Sigmoid colon (tissue), 4 donors: ENCODE results near the gene ANKHD1.

ENCODE experiments used
- EP300 ChIP-seq, 4 donors: sonication (generic); formaldehyde crosslinking; IDR thresholded peaks; one replicate each; pipeline ENCODE4 v1.6.1; 2017; ENCODE audit warnings: antibody characterized with exemption in 4 of 4
- POLR2AphosphoS5 ChIP-seq, 4 donors: sonication (generic); formaldehyde crosslinking; IDR thresholded peaks; one replicate each; pipeline ENCODE4 v1.6.1; 2017; ENCODE audit warnings: antibody characterized with exemption in 4 of 4
- TF ChIP-seq, protein P1 (sequence below), 4 experiments: fragments of 450-650 bp in 3 of 4; fragments of 200-600 bp in 1 of 4; IDR thresholded peaks; one replicate each; pipeline ENCODE4 v1.5.1; 2016 to 2019; ENCODE audit warnings: antibody characterized with exemption in 4 of 4, mild to moderate bottlenecking in 3 of 4, moderate library complexity in 2 of 4

DNA sequence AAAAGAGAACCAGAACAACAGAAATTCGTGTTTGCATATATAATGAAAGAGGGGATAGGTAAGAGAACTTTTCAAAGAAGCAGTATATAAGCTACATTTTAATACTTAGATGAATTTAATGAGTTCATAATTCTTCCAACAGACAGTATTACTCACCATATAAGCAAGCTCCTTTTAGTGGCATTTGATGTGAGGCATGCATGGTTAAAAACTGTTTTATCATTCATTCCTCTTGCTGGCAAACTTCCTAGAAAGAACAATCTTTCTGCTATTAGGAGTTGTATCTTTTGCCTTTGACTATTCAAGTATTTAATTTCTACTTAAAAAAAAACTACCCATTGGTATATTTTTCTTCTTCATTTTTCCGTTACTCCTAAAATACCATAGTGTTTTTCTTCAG, 80.1 kb downstream of the ANKHD1 start:
- TF ChIP-seq, protein P1, sequence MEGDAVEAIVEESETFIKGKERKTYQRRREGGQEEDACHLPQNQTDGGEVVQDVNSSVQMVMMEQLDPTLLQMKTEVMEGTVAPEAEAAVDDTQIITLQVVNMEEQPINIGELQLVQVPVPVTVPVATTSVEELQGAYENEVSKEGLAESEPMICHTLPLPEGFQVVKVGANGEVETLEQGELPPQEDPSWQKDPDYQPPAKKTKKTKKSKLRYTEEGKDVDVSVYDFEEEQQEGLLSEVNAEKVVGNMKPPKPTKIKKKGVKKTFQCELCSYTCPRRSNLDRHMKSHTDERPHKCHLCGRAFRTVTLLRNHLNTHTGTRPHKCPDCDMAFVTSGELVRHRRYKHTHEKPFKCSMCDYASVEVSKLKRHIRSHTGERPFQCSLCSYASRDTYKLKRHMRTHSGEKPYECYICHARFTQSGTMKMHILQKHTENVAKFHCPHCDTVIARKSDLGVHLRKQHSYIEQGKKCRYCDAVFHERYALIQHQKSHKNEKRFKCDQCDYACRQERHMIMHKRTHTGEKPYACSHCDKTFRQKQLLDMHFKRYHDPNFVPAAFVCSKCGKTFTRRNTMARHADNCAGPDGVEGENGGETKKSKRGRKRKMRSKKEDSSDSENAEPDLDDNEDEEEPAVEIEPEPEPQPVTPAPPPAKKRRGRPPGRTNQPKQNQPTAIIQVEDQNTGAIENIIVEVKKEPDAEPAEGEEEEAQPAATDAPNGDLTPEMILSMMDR (IDR thresholded peaks at IDR 0.05), result no peak
- TF ChIP-seq EP300 (IDR thresholded peaks at IDR 0.05), result no peak
- TF ChIP-seq POLR2AphosphoS5 (IDR thresholded peaks at IDR 0.05), result no peak
